Smooth muscle cell (in vitro differentiated cells): ENCODE data around the gene PWWP2B. TPM values are rescaled to one million over a fixed set of nuclear protein-coding genes. Genes with fewer than 3 reads are reported as not detected.

ENCODE experiments used
- DNase-seq: peaks from one replicate; lab custom pipeline; 2025; ENCODE audit not compliant: unreplicated experiment; lab: John Stamatoyannopoulos, UW
- H2AFZ ChIP-seq: fragments of 200-600 bp; sonication (generic); 2 replicates; pipeline ENCODE4 v1.6.0; 2016; ENCODE audit warnings: antibody characterized with exemption, low read depth, mild to moderate bottlenecking
- H3F3A ChIP-seq: fragments of 200-600 bp; sonication (generic); 2 replicates; pipeline ENCODE4 v1.6.0; 2017; ENCODE audit warnings: antibody characterized with exemption, low read depth
- H3K27ac ChIP-seq: fragments of 200-600 bp; sonication (generic); 2 replicates; pipeline ENCODE4 v1.5.1; 2016; ENCODE audit warnings: low read depth, mild to moderate bottlenecking
- H3K27me3 ChIP-seq: fragments of 200-600 bp; sonication (generic); 2 replicates; pipeline ENCODE4 v1.6.1; 2016; ENCODE audit warnings: low read depth, mild to moderate bottlenecking
- H3K36me3 ChIP-seq: fragments of 200-600 bp; sonication (generic); 2 replicates; pipeline ENCODE4 v1.5.1; 2016; ENCODE audit warnings: low read depth
- H3K4me1 ChIP-seq: fragments of 200-600 bp; sonication (generic); 2 replicates; pipeline ENCODE4 v1.5.1; 2016; ENCODE audit warnings: low read depth
- H3K4me2 ChIP-seq: fragments of 200-600 bp; sonication (generic); 2 replicates; pipeline ENCODE4 v1.6.0; 2016; ENCODE audit warnings: mild to moderate bottlenecking
- H3K4me3 ChIP-seq: fragments of 200-600 bp; sonication (generic); 2 replicates; pipeline ENCODE4 v1.5.1; 2016; ENCODE audit warnings: mild to moderate bottlenecking
- H3K79me2 ChIP-seq: fragments of 200-600 bp; sonication (generic); 2 replicates; pipeline ENCODE4 v1.6.0; 2016; ENCODE audit warnings: low read depth, mild to moderate bottlenecking
- H3K9ac ChIP-seq: fragments of 200-600 bp; sonication (generic); 2 replicates; pipeline ENCODE4 v1.6.0; 2016; ENCODE audit warnings: low read depth
- H3K9me3 ChIP-seq: fragments of 200-600 bp; sonication (generic); replicated peaks from 2 replicates; pipeline ENCODE4 v1.5.1; 2016; ENCODE audit warnings: low read depth
- H4K20me1 ChIP-seq: fragments of 200-600 bp; sonication (generic); 2 replicates; pipeline ENCODE4 v1.6.0; 2016; ENCODE audit warnings: low read depth
- WGBS: methylation state at CpG from one replicate; pipeline ENCODE4 v1.1.7; 2016; ENCODE audit warnings: low lambda C conversion rate; 5-methylcytosine and 5-hydroxymethylcytosine counted together
- polyA plus RNA-seq: library from polyadenylated mRNA; unstranded; fragments of >200 nt; fragmentation: Nextera tagmentation; extraction: Ambion mirVana; gene quantifications from 2 replicates; pipeline ENCODE4 v1.2.1, GENCODE V29; 2016
- total RNA-seq: library from RNA; depleted of rRNA; stranded (reverse); fragments of >200 nt; gene quantifications from 2 replicates; pipeline ENCODE4 v1.2.3, GENCODE V29; 2014
- TF ChIP-seq, protein P1 (sequence below): fragments of 200-600 bp; sonication (generic); IDR thresholded peaks from 2 replicates; pipeline ENCODE4 v1.5.1; 2017; ENCODE audit warnings: borderline replicate concordance, mild to moderate bottlenecking, antibody characterized with exemption; ENCODE audit not compliant: insufficient read depth, poor library complexity, severe bottlenecking

The PWWP2B gene
- total and polyA plus RNA-seq, 2 experiments from 2014 or later = 8.3 to 13.2 TPM

DNA sequence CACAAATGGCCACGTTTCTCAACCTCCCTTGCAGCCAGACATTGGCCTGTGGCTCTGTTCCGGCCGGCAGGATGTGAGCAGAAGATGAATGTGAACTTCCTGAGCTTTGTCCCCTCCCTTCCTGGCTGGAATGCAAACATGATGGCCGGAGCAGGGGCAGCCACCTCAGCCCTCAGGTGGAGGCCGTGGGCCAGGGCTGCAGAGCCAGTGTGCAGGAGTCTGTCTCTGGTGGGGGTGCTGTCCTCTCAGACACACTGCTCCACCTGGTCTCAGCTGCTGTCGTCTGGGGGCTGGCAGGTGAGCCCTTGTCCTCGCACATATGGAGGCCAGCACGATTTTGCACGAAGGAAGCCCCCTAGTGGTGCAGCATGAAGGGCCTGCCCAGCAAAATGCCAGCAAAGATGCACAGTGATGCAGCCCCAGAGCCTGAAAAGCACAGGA is 25.3 kb upstream of the PWWP2B start:
- H3K27me3 ChIP-seq = no peaks in the 10 kb centered on the region
- no peaks in the 10 kb centered on the region for H3K79me2 ChIP-seq
- DNase-seq = no peak
- no peak overlapping the region for H3K9ac ChIP-seq
- H3K36me3 ChIP-seq = no peaks in the 10 kb centered on the region
- H3K4me3 ChIP-seq = no peak overlapping the region
- H3K4me1 ChIP-seq = no peaks in the 10 kb centered on the region
- H3K27ac ChIP-seq = no peak overlapping the region
- H3K9me3 ChIP-seq = no peaks in the 10 kb centered on the region
- H2AFZ ChIP-seq = no peak overlapping the region
- H3F3A ChIP-seq = no peaks in the 10 kb centered on the region
- no peaks in the 10 kb centered on the region for H4K20me1 ChIP-seq
- H3K4me2 ChIP-seq = no peak overlapping the region
- TF ChIP-seq, protein P1, sequence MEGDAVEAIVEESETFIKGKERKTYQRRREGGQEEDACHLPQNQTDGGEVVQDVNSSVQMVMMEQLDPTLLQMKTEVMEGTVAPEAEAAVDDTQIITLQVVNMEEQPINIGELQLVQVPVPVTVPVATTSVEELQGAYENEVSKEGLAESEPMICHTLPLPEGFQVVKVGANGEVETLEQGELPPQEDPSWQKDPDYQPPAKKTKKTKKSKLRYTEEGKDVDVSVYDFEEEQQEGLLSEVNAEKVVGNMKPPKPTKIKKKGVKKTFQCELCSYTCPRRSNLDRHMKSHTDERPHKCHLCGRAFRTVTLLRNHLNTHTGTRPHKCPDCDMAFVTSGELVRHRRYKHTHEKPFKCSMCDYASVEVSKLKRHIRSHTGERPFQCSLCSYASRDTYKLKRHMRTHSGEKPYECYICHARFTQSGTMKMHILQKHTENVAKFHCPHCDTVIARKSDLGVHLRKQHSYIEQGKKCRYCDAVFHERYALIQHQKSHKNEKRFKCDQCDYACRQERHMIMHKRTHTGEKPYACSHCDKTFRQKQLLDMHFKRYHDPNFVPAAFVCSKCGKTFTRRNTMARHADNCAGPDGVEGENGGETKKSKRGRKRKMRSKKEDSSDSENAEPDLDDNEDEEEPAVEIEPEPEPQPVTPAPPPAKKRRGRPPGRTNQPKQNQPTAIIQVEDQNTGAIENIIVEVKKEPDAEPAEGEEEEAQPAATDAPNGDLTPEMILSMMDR = no peak
- 70% methylated on average over 9 of the region's 9 CpGs for WGBS

DNA sequence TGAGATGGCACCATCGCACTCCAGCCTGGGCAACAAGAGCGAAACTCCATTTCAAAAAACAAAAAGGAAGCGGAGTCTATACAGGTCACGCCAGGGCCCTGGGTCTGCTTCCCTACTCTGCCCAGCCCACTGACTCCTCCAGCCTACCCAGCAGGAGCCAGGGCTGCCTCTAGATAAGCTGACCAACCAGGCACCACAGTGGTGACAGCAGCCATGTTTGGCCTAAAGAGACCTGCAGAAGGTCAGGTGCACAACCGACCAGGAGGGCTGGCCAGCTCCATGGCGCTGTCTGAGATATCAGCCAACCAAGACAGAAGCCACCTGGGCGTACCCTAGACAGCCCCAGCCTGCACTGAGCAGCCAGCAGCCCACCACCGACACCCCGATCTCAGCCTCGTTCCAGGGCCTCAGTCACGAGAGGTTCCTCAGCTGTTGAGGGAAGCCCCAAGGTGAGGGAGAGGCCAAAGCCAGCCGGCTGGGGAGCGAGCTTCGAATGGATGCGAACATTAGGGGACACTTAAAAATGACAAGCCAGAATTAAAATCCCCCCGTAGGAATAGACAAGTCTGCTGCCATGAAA is 24.4 kb upstream of the PWWP2B start:
- DNase-seq = no peak
- Histone ChIP-seq H4K20me1 (no peaks in the 10 kb centered on the region), H3K79me2 (no peaks in the 10 kb centered on the region), H3K4me1 (no peaks in the 10 kb centered on the region), H3K9ac (no peak overlapping the region), H3K9me3 (no peaks in the 10 kb centered on the region), H3K4me3 (no peak overlapping the region), H2AFZ (no peak overlapping the region), H3K27me3 (no peaks in the 10 kb centered on the region), H3F3A (no peaks in the 10 kb centered on the region), H3K36me3 (no peaks in the 10 kb centered on the region), H3K4me2 (no peak overlapping the region), H3K27ac (no peak overlapping the region)
- TF ChIP-seq, protein P1 = no peak
- 95% methylated on average over 16 of the region's 16 CpGs for WGBS

DNA sequence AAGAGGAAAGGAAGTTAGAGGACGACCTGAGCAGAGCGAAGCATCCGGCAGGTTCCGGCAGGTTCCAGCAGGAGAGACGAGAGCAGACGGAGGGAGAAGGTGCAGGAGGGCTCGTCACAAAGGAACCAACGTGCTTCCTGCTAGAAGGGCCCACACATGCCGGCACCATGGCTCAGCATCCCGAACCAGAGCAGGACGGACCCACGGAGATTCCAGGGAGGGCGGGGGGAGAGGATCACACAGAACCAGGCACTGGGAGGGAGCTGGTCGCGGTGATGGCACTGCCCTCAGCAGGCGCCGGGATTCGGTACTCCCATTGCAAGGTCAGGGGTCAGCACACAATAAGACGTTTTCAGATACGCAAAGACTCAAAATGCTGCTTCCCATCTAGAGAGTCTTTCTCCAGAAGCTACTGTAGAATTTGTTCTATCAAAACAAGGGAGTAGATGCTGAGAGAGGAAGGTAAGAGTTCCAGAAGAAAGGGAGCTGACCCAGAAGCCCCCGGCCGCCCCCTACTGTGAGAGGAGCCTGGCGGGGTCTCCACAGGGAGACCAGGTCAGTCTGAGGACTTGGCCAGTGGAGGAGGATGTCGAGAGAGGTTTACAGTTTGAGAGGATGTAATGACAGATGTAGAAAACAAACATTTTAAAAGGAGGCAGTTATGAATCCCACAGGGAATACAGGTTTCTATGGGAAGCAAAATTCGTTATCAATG is 23.6 kb upstream of the PWWP2B start:
- no peaks in the 10 kb centered on the region for H3K79me2 ChIP-seq
- no peak overlapping the region for H3K27ac ChIP-seq
- H3K36me3 ChIP-seq = no peaks in the 10 kb centered on the region
- WGBS = 91% methylated on average over 25 of the region's 25 CpGs
- no peaks in the 10 kb centered on the region for H4K20me1 ChIP-seq
- no peak overlapping the region for H3K4me2 ChIP-seq
- no peaks in the 10 kb centered on the region for H3K27me3 ChIP-seq
- no peaks in the 10 kb centered on the region for H3K9me3 ChIP-seq
- H3K4me3 ChIP-seq = no peak overlapping the region
- no peaks in the 10 kb centered on the region for H3K4me1 ChIP-seq
- DNase-seq = no peak
- H3K9ac ChIP-seq = no peak overlapping the region
- no peak overlapping the region for H2AFZ ChIP-seq
- H3F3A ChIP-seq = no peaks in the 10 kb centered on the region
- TF ChIP-seq, protein P1 = no peak
